Epithelial cell of prostate (primary cell): Measurements from ENCODE around the gene TRIM49B.
"Not testable (repeated sequence)": the region's sequence is repeated elsewhere in the genome, so short reads cannot be mapped to it uniquely, and the experiment has no call there.

Source experiments
- DNase-seq: peaks from one replicate; pipeline ENCODE4 v3.0.0-alpha.2; 2011; ENCODE audit warnings: low read depth, low spot score
- H3K27ac ChIP-seq: fragments of 450-650 bp; 2 replicates; pipeline ENCODE4 v1.5.1; 2017; ENCODE audit warnings: mild to moderate bottlenecking

The TRIM49B gene

GRCh38 chr11:49028523-49028922 is at the start of gene TRIM49B:
Gene TRIM49B (plus strand): TSS chr11:49028823. CDS start chr11:49031600, 2,777 bp downstream.
- DNase-seq, H3K27ac ChIP-seq: not testable (repeated sequence)

GRCh38 chr11:48983785-48984184 is 44.8 kb upstream of the TRIM49B start, which contains the start of gene TRIM51G:
Gene TRIM51G (minus strand): TSS chr11:48983885. CDS start chr11:48981695, 2,190 bp downstream.
- H3K27ac ChIP-seq, DNase-seq: not testable (repeated sequence)

GRCh38 chr11:49048229-49048628 is 19.6 kb downstream of the TRIM49B start:
- not testable (repeated sequence) for H3K27ac ChIP-seq, DNase-seq

- not testable (repeated sequence) for H3K27ac ChIP-seq, DNase-seq
Measured at GRCh38 chr11:49049821-49050220, 21.2 kb downstream of the TRIM49B start.

- DNase-seq, H3K27ac ChIP-seq: not testable (repeated sequence)
Measured at GRCh38 chr11:49059012-49059411, 30.4 kb downstream of the TRIM49B start, which contains the start of gene TRIM64C. Gene TRIM64C (minus strand): TSS chr11:49059112. CDS start chr11:49059112, 0 bp downstream.

GRCh38 chr11:49069897-49070296 is 41.3 kb downstream of the TRIM49B start:
- DNase-seq, H3K27ac ChIP-seq: not testable (repeated sequence)
